ENCODE data around the gene ARV1.

DNA sequence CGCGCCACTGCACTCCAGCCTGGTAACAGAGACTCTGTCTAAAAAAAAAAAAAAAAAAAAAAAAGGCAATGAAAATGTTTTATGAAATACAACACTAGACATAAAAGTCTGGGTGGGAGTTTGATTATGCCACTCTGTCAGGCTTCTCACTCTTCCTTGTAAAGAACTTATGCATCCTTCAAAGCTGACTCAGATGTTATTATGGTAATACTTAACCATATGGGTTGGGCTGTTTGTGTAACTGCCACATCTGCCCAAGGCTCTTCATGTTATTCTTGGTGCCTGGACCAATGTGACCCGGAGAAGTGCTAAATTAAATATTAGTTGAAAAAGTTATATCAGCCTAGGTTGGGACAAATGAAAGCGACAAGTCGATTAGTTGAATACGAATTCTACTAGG is 37.3 kb downstream of the ARV1 start:
- TF ChIP-seq, protein P1, sequence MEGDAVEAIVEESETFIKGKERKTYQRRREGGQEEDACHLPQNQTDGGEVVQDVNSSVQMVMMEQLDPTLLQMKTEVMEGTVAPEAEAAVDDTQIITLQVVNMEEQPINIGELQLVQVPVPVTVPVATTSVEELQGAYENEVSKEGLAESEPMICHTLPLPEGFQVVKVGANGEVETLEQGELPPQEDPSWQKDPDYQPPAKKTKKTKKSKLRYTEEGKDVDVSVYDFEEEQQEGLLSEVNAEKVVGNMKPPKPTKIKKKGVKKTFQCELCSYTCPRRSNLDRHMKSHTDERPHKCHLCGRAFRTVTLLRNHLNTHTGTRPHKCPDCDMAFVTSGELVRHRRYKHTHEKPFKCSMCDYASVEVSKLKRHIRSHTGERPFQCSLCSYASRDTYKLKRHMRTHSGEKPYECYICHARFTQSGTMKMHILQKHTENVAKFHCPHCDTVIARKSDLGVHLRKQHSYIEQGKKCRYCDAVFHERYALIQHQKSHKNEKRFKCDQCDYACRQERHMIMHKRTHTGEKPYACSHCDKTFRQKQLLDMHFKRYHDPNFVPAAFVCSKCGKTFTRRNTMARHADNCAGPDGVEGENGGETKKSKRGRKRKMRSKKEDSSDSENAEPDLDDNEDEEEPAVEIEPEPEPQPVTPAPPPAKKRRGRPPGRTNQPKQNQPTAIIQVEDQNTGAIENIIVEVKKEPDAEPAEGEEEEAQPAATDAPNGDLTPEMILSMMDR (IDR thresholded peaks at IDR 0.05): no peak
- no peak for TF ChIP-seq POLR2A (IDR thresholded peaks at IDR 0.05)
